GM21717 (cell line): Measurements from ENCODE around the gene ISL2.

ENCODE experiments used
- ATAC-seq: cut with Tn5 transposase; IDR thresholded peaks from one replicate; pipeline ENCODE4 v1.9.1; 2021; ENCODE audit warnings: mild to moderate bottlenecking, moderate library complexity; ENCODE audit not compliant: unreplicated experiment

ISL2 gene

GRCh38 chr15:76368122-76368621, 31.6 kb downstream of the ISL2 start:
- ATAC-seq: no peak

GRCh38 chr15:76376029-76376428, 39.5 kb downstream of the ISL2 start:
- no peak for ATAC-seq

GRCh38 chr15:76376816-76377215, 40.2 kb downstream of the ISL2 start:
- no peak for ATAC-seq

- no peak for ATAC-seq
Observed at GRCh38 chr15:76377217-76377616, 40.6 kb downstream of the ISL2 start.

GRCh38 chr15:76377751-76378150, 41.2 kb downstream of the ISL2 start:
- ATAC-seq: no peak

GRCh38 chr15:76378691-76379090, 42.1 kb downstream of the ISL2 start:
- ATAC-seq: no peak

GRCh38 chr15:76380249-76380648, 43.7 kb downstream of the ISL2 start:
- ATAC-seq: no peak

GRCh38 chr15:76381366-76381765, 44.8 kb downstream of the ISL2 start:
- ATAC-seq: no peak

GRCh38 chr15:76382987-76383728, 46.6 kb downstream of the ISL2 start:
- no peak for ATAC-seq

- ATAC-seq: no peak
Observed at GRCh38 chr15:76384409-76384808, 47.8 kb downstream of the ISL2 start.

GRCh38 chr15:76386178-76386577, 49.6 kb downstream of the ISL2 start:
- no peak for ATAC-seq

- no peak for ATAC-seq
Observed at GRCh38 chr15:76386926-76387325, 50.4 kb downstream of the ISL2 start.

- ATAC-seq: no peak
Observed at GRCh38 chr15:76390571-76390970, 54.0 kb downstream of the ISL2 start.

GRCh38 chr15:76391309-76391708, 54.7 kb downstream of the ISL2 start:
- no peak for ATAC-seq

- no peak for ATAC-seq
Observed at GRCh38 chr15:76391847-76392246, 55.3 kb downstream of the ISL2 start.
